ENCODE data around the gene SNX4.

The SNX4 gene

GRCh38 chr3:125401402-125401801 is 118.6 kb downstream of the SNX4 start:
- DNase-seq = no peak

- peak; percentile 22 for DNase-seq
Measured at GRCh38 chr3:125398952-125399351, 121.0 kb downstream of the SNX4 start.
